Activated T-cell treated with anti-CD3 and anti-CD28 coated beads, Interleukin-2, amount 50 U/mL, for 72 hours (primary cell): ENCODE measurements around the gene RBPMS2. TPM values are rescaled to one million over a fixed set of nuclear protein-coding genes. Genes with fewer than 3 reads are reported as not detected.
A peak's percentile ranks its signal among the peaks of the same experiment; 100 is the strongest.

Experiments used
- ATAC-seq, 2 donors: fragments of 150-1000 bp; cut with Tn5 transposase; replicated peaks in 1 of 2; 2 replicates each; pipeline ENCODE4 v1.10.0; 2021; ENCODE audit warnings: moderate library complexity in 2 of 2, mild to moderate bottlenecking in 1 of 2
- DNase-seq, 2 donors: peaks; one replicate each; pipeline ENCODE4 v3.0.0; 2021 to 2022; ENCODE audit warnings: mixed read lengths in 1 of 2
- H3K27ac Mint-ChIP-seq: one replicate; pipeline ENCODE4 v1.8.0; 2022; ENCODE audit warnings: mild to moderate bottlenecking, moderate library complexity, mixed read lengths
- H3K27me3 Mint-ChIP-seq: one replicate; pipeline ENCODE4 v1.8.0; 2022; ENCODE audit warnings: low read depth, mixed read lengths
- H3K36me3 Mint-ChIP-seq, 2 donors: one replicate each; pipeline ENCODE4 v1.8.0; 2022; ENCODE audit warnings: mixed read lengths in 2 of 2, mild to moderate bottlenecking in 1 of 2; ENCODE audit not compliant: insufficient read depth in 2 of 2
- H3K4me1 Mint-ChIP-seq: one replicate; pipeline ENCODE4 v1.8.0; 2022; ENCODE audit warnings: low read depth, mixed read lengths
- H3K4me3 Mint-ChIP-seq, 2 donors: one replicate each; pipeline ENCODE4 v1.8.0; 2022; ENCODE audit warnings: mild to moderate bottlenecking in 2 of 2, mixed read lengths in 2 of 2, moderate library complexity in 2 of 2
- H3K9me3 Mint-ChIP-seq, 2 donors: one replicate each; pipeline ENCODE4 v1.8.0; 2022; ENCODE audit warnings: mixed read lengths in 2 of 2
- total RNA-seq, 2 donors: library from RNA; stranded (reverse); gene quantifications; one replicate each; pipeline ENCODE4 v1.2.3, GENCODE V29; 2022

The RBPMS2 gene
- total RNA-seq, 2 donors from 2014 or later: 0.14 TPM; not detected in 1

GRCh38 chr15:64701051-64701450 lies 74.3 kb downstream of the RBPMS2 start:
- H3K27me3 Mint-ChIP-seq: no peaks in the 10 kb centered on the region
- H3K9me3 Mint-ChIP-seq: no peaks in the 10 kb centered on the region
- no peak for ATAC-seq
- H3K4me3 Mint-ChIP-seq: peak overlapping the region; percentile 87 to 89
- peaks cover 70% of the 10 kb centered on the region for H3K4me1 Mint-ChIP-seq
- DNase-seq: no peak
- peaks cover 6 to 9% of the 10 kb centered on the region in 2 donors for H3K36me3 Mint-ChIP-seq
- H3K27ac Mint-ChIP-seq: peak overlapping the region; percentile 10

- Mint-ChIP-seq H3K9me3 (no peaks in the 10 kb centered on the region), H3K27me3 (no peaks in the 10 kb centered on the region), H3K4me3 (peak overlapping the region; percentile 73 to 87), H3K4me1 (peaks cover 82% of the 10 kb centered on the region), H3K27ac (no peak overlapping the region), H3K36me3 (peaks cover 6 to 14% of the 10 kb centered on the region in 2 donors)
- ATAC-seq (no peak), DNase-seq (no peak)
Observed at GRCh38 chr15:64699751-64700388, 75.5 kb downstream of the RBPMS2 start.

GRCh38 chr15:64698823-64699222 lies 76.6 kb downstream of the RBPMS2 start:
- DNase-seq (no peak), ATAC-seq (peak in 1 of 2 donors; percentile 2)
- Mint-ChIP-seq H3K27ac (peak overlapping the region; percentile 81), H3K27me3 (no peaks in the 10 kb centered on the region), H3K36me3 (peaks cover 6 to 14% of the 10 kb centered on the region in 2 donors), H3K4me1 (peaks cover 85% of the 10 kb centered on the region), H3K9me3 (no peaks in the 10 kb centered on the region), H3K4me3 (peak overlapping the region; percentile 73 to 87)

GRCh38 chr15:64697911-64698369 lies 77.4 kb downstream of the RBPMS2 start:
- DNase-seq (peak; percentile 76 to 80), ATAC-seq (peak; percentile 81 to 86)
- Mint-ChIP-seq H3K4me3 (peak overlapping the region; percentile 73 to 87), H3K4me1 (peaks cover 85% of the 10 kb centered on the region), H3K27ac (peak overlapping the region; percentile 81), H3K36me3 (peaks cover 6 to 14% of the 10 kb centered on the region in 2 donors), H3K9me3 (no peaks in the 10 kb centered on the region), H3K27me3 (no peaks in the 10 kb centered on the region)

- ATAC-seq: no peak
- DNase-seq: no peak
- Mint-ChIP-seq H3K4me1 (peaks cover 86% of the 10 kb centered on the region), H3K27me3 (no peaks in the 10 kb centered on the region), H3K4me3 (no peak overlapping the region), H3K36me3 (peaks cover 3 to 12% of the 10 kb centered on the region in 2 donors), H3K27ac (peak overlapping the region; percentile 66), H3K9me3 (no peaks in the 10 kb centered on the region)
Observed at GRCh38 chr15:64696481-64696880, 78.9 kb downstream of the RBPMS2 start.

- DNase-seq (no peak), ATAC-seq (no peak)
- peaks cover 3 to 10% of the 10 kb centered on the region in 2 donors for H3K36me3 Mint-ChIP-seq
- no peak overlapping the region for H3K4me3 Mint-ChIP-seq
- H3K27me3 Mint-ChIP-seq: no peaks in the 10 kb centered on the region
- H3K4me1 Mint-ChIP-seq: peaks cover 82% of the 10 kb centered on the region
- no peak overlapping the region for H3K27ac Mint-ChIP-seq
- no peaks in the 10 kb centered on the region for H3K9me3 Mint-ChIP-seq
Observed at GRCh38 chr15:64695561-64695992, 79.8 kb downstream of the RBPMS2 start.

- Mint-ChIP-seq H3K9me3 (no peaks in the 10 kb centered on the region), H3K27me3 (no peaks in the 10 kb centered on the region), H3K27ac (peak overlapping the region; percentile 31), H3K4me1 (peaks cover 75% of the 10 kb centered on the region), H3K36me3 (peaks cover 0 to 4% of the 10 kb centered on the region in 2 donors), H3K4me3 (no peak overlapping the region)
- DNase-seq: no peak
- ATAC-seq: no peak
Observed at GRCh38 chr15:64694816-64695215, 80.6 kb downstream of the RBPMS2 start.

GRCh38 chr15:64693134-64693533 lies 82.3 kb downstream of the RBPMS2 start:
- ATAC-seq (no peak), DNase-seq (no peak)
- Mint-ChIP-seq H3K4me3 (no peak overlapping the region), H3K4me1 (peaks cover 58% of the 10 kb centered on the region), H3K27me3 (no peaks in the 10 kb centered on the region), H3K9me3 (no peaks in the 10 kb centered on the region), H3K36me3 (peaks cover 0 to 4% of the 10 kb centered on the region in 2 donors), H3K27ac (peak overlapping the region; percentile 14)

- H3K27ac Mint-ChIP-seq: no peak overlapping the region
- H3K9me3 Mint-ChIP-seq: no peaks in the 10 kb centered on the region
- H3K4me1 Mint-ChIP-seq: peaks cover 48% of the 10 kb centered on the region
- no peak for ATAC-seq
- H3K36me3 Mint-ChIP-seq: peaks cover 0 to 7% of the 10 kb centered on the region in 2 donors
- no peak overlapping the region for H3K4me3 Mint-ChIP-seq
- no peaks in the 10 kb centered on the region for H3K27me3 Mint-ChIP-seq
- DNase-seq: no peak
Observed at GRCh38 chr15:64691896-64692565, 83.4 kb downstream of the RBPMS2 start.

- peaks cover 37% of the 10 kb centered on the region for H3K4me1 Mint-ChIP-seq
- peaks cover 0 to 9% of the 10 kb centered on the region in 2 donors for H3K36me3 Mint-ChIP-seq
- no peak for ATAC-seq
- no peaks in the 10 kb centered on the region for H3K27me3 Mint-ChIP-seq
- H3K9me3 Mint-ChIP-seq: no peaks in the 10 kb centered on the region
- DNase-seq: no peak
- H3K4me3 Mint-ChIP-seq: no peak overlapping the region
- H3K27ac Mint-ChIP-seq: no peak overlapping the region
Observed at GRCh38 chr15:64690578-64691296, 84.7 kb downstream of the RBPMS2 start.

- Mint-ChIP-seq H3K27ac (no peak overlapping the region), H3K27me3 (no peaks in the 10 kb centered on the region), H3K4me1 (peaks cover 30% of the 10 kb centered on the region), H3K36me3 (peaks cover 0 to 6% of the 10 kb centered on the region in 2 donors), H3K4me3 (no peak overlapping the region), H3K9me3 (no peaks in the 10 kb centered on the region)
- no peak for DNase-seq
- ATAC-seq: no peak
Observed at GRCh38 chr15:64690008-64690407, 85.4 kb downstream of the RBPMS2 start.
